HUES6 (cell line): ENCODE measurements around the gene DPP9.
A peak's percentile ranks its signal among the peaks of the same experiment; 100 is the strongest.

ENCODE experiments used
- H3K27ac ChIP-seq: 2 replicates; pipeline ENCODE4 v1.7.0; 2013; ENCODE audit warnings: low read depth, mild to moderate bottlenecking, low read length, inconsistent platforms
- H3K27me3 ChIP-seq: 2 replicates; pipeline ENCODE4 v1.6.1; 2013; ENCODE audit warnings: low read length; ENCODE audit not compliant: control insufficient read depth, insufficient read depth
- H3K36me3 ChIP-seq: 2 replicates; pipeline ENCODE4 v1.6.1; 2013; ENCODE audit warnings: low read length; ENCODE audit not compliant: control insufficient read depth, insufficient read depth
- H3K4me1 ChIP-seq: 2 replicates; pipeline ENCODE4 v1.6.1; 2013; ENCODE audit warnings: low read length; ENCODE audit not compliant: control insufficient read depth, insufficient read depth
- H3K4me3 ChIP-seq: 2 replicates; pipeline ENCODE4 v1.5.1; 2013; ENCODE audit warnings: low read depth, low read length
- H3K9ac ChIP-seq: one replicate; pipeline ENCODE4 v1.6.1; 2013; ENCODE audit warnings: mild to moderate bottlenecking, low read length
- H3K9me3 ChIP-seq: 2 replicates; pipeline ENCODE4 v1.6.1; 2013; ENCODE audit warnings: low read depth, low read length; ENCODE audit not compliant: control insufficient read depth, insufficient read depth

Gene DPP9

GRCh38 chr19:4653793-4654436, 69.7 kb downstream of the DPP9 start:
- Histone ChIP-seq H3K9ac (no peak overlapping the region), H3K9me3 (no peaks in the 10 kb centered on the region; the same call in 1 of the 2 replicates), H3K27me3 (no peaks in the 10 kb centered on the region), H3K27ac (no peak overlapping the region), H3K36me3 (peaks cover 33% of the 10 kb centered on the region), H3K4me3 (no peak overlapping the region), H3K4me1 (no peaks in the 10 kb centered on the region)

GRCh38 chr19:4652075-4652474, 71.6 kb downstream of the DPP9 start:
- Histone ChIP-seq H3K27me3 (no peaks in the 10 kb centered on the region), H3K4me1 (no peaks in the 10 kb centered on the region; the same call in 1 of the 2 replicates), H3K36me3 (peaks cover 16% of the 10 kb centered on the region; the same call in 1 of the 2 replicates), H3K9me3 (no peaks in the 10 kb centered on the region), H3K4me3 (no peak overlapping the region), H3K9ac (no peak overlapping the region), H3K27ac (no peak overlapping the region)

- no peak overlapping the region for H3K4me3 ChIP-seq
- H3K9ac ChIP-seq = no peak overlapping the region
- H3K36me3 ChIP-seq = peaks cover 5% of the 10 kb centered on the region; the same call in 1 of the 2 replicates
- no peaks in the 10 kb centered on the region for H3K9me3 ChIP-seq
- H3K4me1 ChIP-seq = no peaks in the 10 kb centered on the region; the same call in 1 of the 2 replicates
- H3K27me3 ChIP-seq = no peaks in the 10 kb centered on the region
- no peak overlapping the region for H3K27ac ChIP-seq
These were observed 73.5 kb downstream of the DPP9 start for GRCh38 chr19:4650159-4650558.

GRCh38 chr19:4649392-4650047, 74.1 kb downstream of the DPP9 start:
- H3K9ac ChIP-seq = no peak overlapping the region
- no peaks in the 10 kb centered on the region for H3K27me3 ChIP-seq
- no peak overlapping the region for H3K27ac ChIP-seq
- H3K36me3 ChIP-seq = peaks cover 2% of the 10 kb centered on the region; the same call in 1 of the 2 replicates
- H3K9me3 ChIP-seq = no peaks in the 10 kb centered on the region
- H3K4me1 ChIP-seq = no peaks in the 10 kb centered on the region; the same call in 1 of the 2 replicates
- no peak overlapping the region for H3K4me3 ChIP-seq

GRCh38 chr19:4647676-4648644, 75.7 kb downstream of the DPP9 start:
- Histone ChIP-seq H3K9ac (no peak overlapping the region), H3K4me3 (no peak overlapping the region), H3K27ac (no peak overlapping the region)

GRCh38 chr19:4645718-4646117, 77.9 kb downstream of the DPP9 start:
- Histone ChIP-seq H3K9ac (no peak overlapping the region), H3K9me3 (no peaks in the 10 kb centered on the region), H3K36me3 (no peaks in the 10 kb centered on the region), H3K4me1 (no peaks in the 10 kb centered on the region; the same call in 1 of the 2 replicates), H3K27me3 (no peaks in the 10 kb centered on the region), H3K4me3 (no peak overlapping the region), H3K27ac (no peak overlapping the region)

More at GRCh38 chr19:4647676-4648644, 75.7 kb downstream of the DPP9 start:
- no peaks in the 10 kb centered on the region for H3K36me3 ChIP-seq
- no peaks in the 10 kb centered on the region for H3K9me3 ChIP-seq
- H3K4me1 ChIP-seq = no peaks in the 10 kb centered on the region; the same call in 1 of the 2 replicates
- H3K27me3 ChIP-seq = no peaks in the 10 kb centered on the region

- Histone ChIP-seq H3K27me3 (no peaks in the 10 kb centered on the region), H3K27ac (no peak overlapping the region), H3K4me3 (no peak overlapping the region), H3K36me3 (no peaks in the 10 kb centered on the region), H3K4me1 (peaks cover 15% of the 10 kb centered on the region), H3K9ac (no peak overlapping the region), H3K9me3 (no peaks in the 10 kb centered on the region)
These were observed 81.0 kb downstream of the DPP9 start for GRCh38 chr19:4642625-4643024.

- H3K27me3 ChIP-seq = peaks cover 11% of the 10 kb centered on the region
- no peak overlapping the region for H3K9ac ChIP-seq
- no peak overlapping the region for H3K4me3 ChIP-seq
- no peaks in the 10 kb centered on the region for H3K36me3 ChIP-seq
- H3K4me1 ChIP-seq = peaks cover 20% of the 10 kb centered on the region
- H3K27ac ChIP-seq = no peak overlapping the region
- H3K9me3 ChIP-seq = no peaks in the 10 kb centered on the region
These were observed 82.5 kb downstream of the DPP9 start for GRCh38 chr19:4641132-4641531.

- peaks cover 11% of the 10 kb centered on the region for H3K27me3 ChIP-seq
- H3K4me1 ChIP-seq = peaks cover 23% of the 10 kb centered on the region
- H3K9me3 ChIP-seq = no peaks in the 10 kb centered on the region
- no peaks in the 10 kb centered on the region for H3K36me3 ChIP-seq
- peak overlapping the region; percentile 75 for H3K4me3 ChIP-seq
- H3K27ac ChIP-seq = no peak overlapping the region
- H3K9ac ChIP-seq = peak overlapping the region; percentile 32
These were observed 83.2 kb downstream of the DPP9 start for GRCh38 chr19:4640247-4641000.

- peaks cover 23% of the 10 kb centered on the region for H3K4me1 ChIP-seq
- peak overlapping the region; percentile 75 for H3K4me3 ChIP-seq
- H3K36me3 ChIP-seq = no peaks in the 10 kb centered on the region
- H3K27me3 ChIP-seq = peaks cover 11% of the 10 kb centered on the region
- no peak overlapping the region for H3K27ac ChIP-seq
- peak overlapping the region; percentile 32 for H3K9ac ChIP-seq
- H3K9me3 ChIP-seq = no peaks in the 10 kb centered on the region
These were observed 84.0 kb downstream of the DPP9 start for GRCh38 chr19:4639531-4640246.
